ENCODE results near the gene DDIT4. TPM values are rescaled to one million over a fixed set of nuclear protein-coding genes. Genes with fewer than 3 reads are reported as not detected.

DDIT4 gene
- total and polyA plus RNA-seq, 9 of the 15 experiments (the other 6 are each of a cell fraction or from before 2014, with no cell fraction given) = 8.2 to 675 (median 159) TPM

DNA sequence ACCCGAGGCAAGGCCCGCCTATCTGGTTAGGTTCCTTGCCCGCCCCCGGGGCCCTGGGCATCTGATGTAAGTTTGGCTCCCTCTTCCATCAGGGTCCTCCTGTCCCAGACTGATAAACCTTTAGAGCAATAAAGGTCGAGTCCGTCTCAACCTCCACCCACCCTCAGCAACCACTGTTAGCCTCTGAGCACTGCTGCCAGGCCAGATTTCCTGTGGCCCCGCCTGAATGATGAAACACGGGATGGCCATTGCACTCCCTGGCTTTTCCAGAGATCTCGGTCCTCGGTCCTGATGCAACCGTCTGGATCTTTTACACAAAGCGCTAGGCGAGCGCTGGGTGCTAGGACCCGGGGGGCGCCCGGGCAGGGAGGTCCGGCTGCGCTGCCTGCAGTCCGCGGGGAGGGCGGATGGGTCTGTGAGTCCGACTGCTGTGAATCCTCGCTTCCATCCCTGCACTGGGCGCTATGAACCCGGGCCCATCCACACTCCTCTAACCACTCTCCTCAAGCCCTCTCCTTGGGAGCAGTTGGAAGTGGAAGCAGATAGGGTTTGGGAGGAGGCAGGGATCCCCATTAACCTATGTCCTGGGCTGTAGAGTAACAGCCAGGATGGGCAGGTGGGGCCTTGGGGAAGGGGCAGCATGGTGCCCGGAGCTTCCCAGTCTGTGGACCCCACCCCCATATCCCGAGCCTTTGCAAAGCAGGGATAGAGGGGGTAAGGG lies 875 bp upstream of the DDIT4 start (continued):
- TF ChIP-seq GATAD2B (IDR thresholded peaks at IDR 0.05; ENCODE audit: borderline replicate concordance) (no peak), RBFOX2 (IDR thresholded peaks at IDR 0.05; ENCODE audit: low read depth, low read length) (peak; percentile 83), ZNF277 (CRISPR knock-in tag; IDR thresholded peaks at IDR 0.05; ENCODE audit: borderline replicate concordance) (no peak), GMEB1 (CRISPR knock-in tag; IDR thresholded peaks at IDR 0.05) (peak; percentile 58; the same call in 1 of the 2 replicates), PYGO2 (tag; IDR thresholded peaks at IDR 0.05) (0 out of 2 replicates have a peak, but pooled peaks have one; percentile 37), ATF7 (IDR thresholded peaks at IDR 0.05) (no peak), ZNF253 (CRISPR knock-in tag; conservative IDR thresholded peaks at IDR 0.05) (no peak), SIRT6 (IDR thresholded peaks at IDR 0.05; ENCODE audit: low read depth, low read length) (no peak), NRF1 (conservative IDR thresholded peaks at IDR 0.05 in 1 of 2, IDR thresholded peaks at IDR 0.05 in 1 of 2) (peak; percentile 62 to 70; a peak in 3 of 4 replicates), NCOR1 (IDR thresholded peaks at IDR 0.05) (no peak), GABPA (tag; conservative IDR thresholded peaks at IDR 0.05; ENCODE audit: low read depth) (no peak), REST (IDR thresholded peaks at IDR 0.05; ENCODE audit: borderline replicate concordance) (no peak), REST (CRISPR knock-in tag; IDR thresholded peaks at IDR 0.05; ENCODE audit: low read depth) (peak; percentile 77; the same call in 1 of the 2 replicates), HIVEP1 (CRISPR knock-in tag; IDR thresholded peaks at IDR 0.05) (peak; percentile 88), ZNF512 (tag; IDR thresholded peaks at IDR 0.05) (no peak), NCOA6 (IDR thresholded peaks at IDR 0.05) (no peak)
